NB4 (cell line): Measurements from ENCODE around the gene BTG2.

ENCODE experiments used
- CTCF ChIP-seq: IDR thresholded peaks from one replicate; pipeline ENCODE4 v1.5.1; 2012; ENCODE audit warnings: low read depth, low read length
- POLR2A ChIP-seq: IDR thresholded peaks from 2 replicates; pipeline ENCODE4 v1.6.1; 2011; ENCODE audit warnings: mild to moderate bottlenecking; ENCODE audit not compliant: insufficient read length; ENCODE audit errors: extremely low read depth

- TF ChIP-seq POLR2A (no peak), CTCF (no peak)
Observed at GRCh38 chr1:203300441-203301330, 4.6 kb upstream of the BTG2 start.
